Peyer's patch (tissue), 4 donors: ENCODE measurements around the gene BRF1. TPM values are rescaled to one million over a fixed set of nuclear protein-coding genes. Genes with fewer than 3 reads are reported as not detected.

Experiments used
- DNase-seq, 3 donors: peaks; one replicate each; pipeline ENCODE4 v3.0.0-alpha.2; 2017 to 2019
- H3K27ac ChIP-seq, 4 donors: fragments of 200-600 bp; sonication (generic); one replicate each; pipeline ENCODE4 v1.5.1; 2016 to 2019
- H3K27me3 ChIP-seq, 2 donors: fragments of 200-600 bp; sonication (generic); one replicate each; pipeline ENCODE4 v1.5.1; 2019
- H3K36me3 ChIP-seq, 3 donors: fragments of 200-600 bp; sonication (generic); one replicate each; pipeline ENCODE4 v1.5.1; 2016 to 2019
- H3K4me1 ChIP-seq, 4 donors: fragments of 200-600 bp; sonication (generic); one replicate each; pipeline ENCODE4 v1.5.1; 2016 to 2019
- H3K4me3 ChIP-seq, 4 donors: fragments of 200-600 bp; sonication (generic); 1 replicate in 3 of 4; 2 replicates in 1 of 4; pipeline ENCODE4 v1.5.1; 2016 to 2019; ENCODE audit warnings: mild to moderate bottlenecking in 1 of 4
- H3K9me3 ChIP-seq, 4 donors: fragments of 200-600 bp; sonication (generic); one replicate each; pipeline ENCODE4 v1.5.1; 2016 to 2019; ENCODE audit warnings: mild to moderate bottlenecking in 1 of 4
- CTCF ChIP-seq, 6 experiments: fragments of 450-650 bp in 4 of 6; fragments of 200-600 bp in 2 of 6; sonication (generic) in 1 of 6; IDR thresholded peaks; one replicate each; pipeline ENCODE4 v1.5.1; 2017 to 2019; ENCODE audit warnings: antibody characterized with exemption in 6 of 6, mild to moderate bottlenecking in 3 of 6, moderate library complexity in 1 of 6
- POLR2A ChIP-seq, 2 donors: fragments of 450-650 bp; IDR thresholded peaks; one replicate each; pipeline ENCODE4 v1.5.1; 2017; ENCODE audit warnings: antibody characterized with exemption in 2 of 2, mild to moderate bottlenecking in 2 of 2, moderate library complexity in 2 of 2
- total RNA-seq, 4 donors: library from RNA; depleted of rRNA; stranded (reverse); fragments of >200 nt; gene quantifications; one replicate each; pipeline ENCODE4 v1.1.0, GENCODE V29; 2016

Gene BRF1
- 100 to 1,000 TPM in 1 of 4 donors, 10 to 100 TPM in 3; 40.8 to 112 (median 90.3) TPM for total RNA-seq

- Histone ChIP-seq H3K36me3 (no peaks in the 10 kb centered on the region), H3K27me3 (no peaks in the 10 kb centered on the region), H3K27ac (peak within 1 kb of the TSS; percentile 82 to 99 (median 97)), H3K4me1 (peaks cover 0 to 21% (median 2%) of the 10 kb centered on the region in 4 donors), H3K9me3 (no peaks in the 10 kb centered on the region), H3K4me3 (peak within 1 kb of the TSS; percentile 70 to 94 (median 90))
- peak in 2 of 6 experiments; percentile 2 to 28 for TF ChIP-seq CTCF (IDR thresholded peaks at IDR 0.05)
- peak in 1 of 2 donors; percentile 70 for TF ChIP-seq POLR2A (IDR thresholded peaks at IDR 0.05)
- peak; percentile 96 to 99 (median 98) for DNase-seq
Observed at GRCh38 chr14:105300542-105301102, at the start of gene BRF1. BRF1 (minus strand) TSS chr14:105301001; CDS start chr14:105300629, 372 bp downstream.

- Histone ChIP-seq H3K4me1 (peaks cover 0 to 3% (median 0%) of the 10 kb centered on the region in 4 donors), H3K27me3 (no peaks in the 10 kb centered on the region), H3K36me3 (peaks cover 0 to 9% (median 0%) of the 10 kb centered on the region in 3 donors), H3K4me3 (no peak overlapping the region), H3K27ac (no peak overlapping the region), H3K9me3 (no peaks in the 10 kb centered on the region)
- no peak for DNase-seq
- TF ChIP-seq CTCF (IDR thresholded peaks at IDR 0.05): no peak
- no peak for TF ChIP-seq POLR2A (IDR thresholded peaks at IDR 0.05)
Observed at GRCh38 chr14:105349992-105350391, 49.2 kb upstream of the BRF1 start.

GRCh38 chr14:105348945-105349699 is 48.3 kb upstream of the BRF1 start:
- TF ChIP-seq CTCF (IDR thresholded peaks at IDR 0.05) (no peak), POLR2A (IDR thresholded peaks at IDR 0.05) (no peak)
- Histone ChIP-seq H3K9me3 (no peaks in the 10 kb centered on the region), H3K4me1 (peaks cover 0 to 3% (median 0%) of the 10 kb centered on the region in 4 donors), H3K4me3 (no peak overlapping the region), H3K27ac (no peak overlapping the region), H3K27me3 (no peaks in the 10 kb centered on the region), H3K36me3 (peaks cover 0 to 5% (median 0%) of the 10 kb centered on the region in 3 donors)
- DNase-seq: no peak

- no peaks in the 10 kb centered on the region for H3K27me3 ChIP-seq
- peaks cover 0 to 3% (median 0%) of the 10 kb centered on the region in 4 donors for H3K4me1 ChIP-seq
- H3K9me3 ChIP-seq: no peaks in the 10 kb centered on the region
- no peak for DNase-seq
- H3K4me3 ChIP-seq: no peak overlapping the region
- H3K27ac ChIP-seq: no peak overlapping the region
- no peaks in the 10 kb centered on the region for H3K36me3 ChIP-seq
- TF ChIP-seq CTCF (IDR thresholded peaks at IDR 0.05) (no peak), POLR2A (IDR thresholded peaks at IDR 0.05) (no peak)
Observed at GRCh38 chr14:105348169-105348944, 47.6 kb upstream of the BRF1 start.

- no peak overlapping the region for H3K27ac ChIP-seq
- no peak for TF ChIP-seq POLR2A (IDR thresholded peaks at IDR 0.05)
- TF ChIP-seq CTCF (IDR thresholded peaks at IDR 0.05): no peak
Observed at GRCh38 chr14:105347587-105347968, 46.8 kb upstream of the BRF1 start.

More at GRCh38 chr14:105347587-105347968, 46.8 kb upstream of the BRF1 start:
- Histone ChIP-seq H3K4me1 (peaks cover 0 to 3% (median 0%) of the 10 kb centered on the region in 4 donors), H3K9me3 (no peaks in the 10 kb centered on the region), H3K4me3 (no peak overlapping the region), H3K36me3 (no peaks in the 10 kb centered on the region), H3K27me3 (no peaks in the 10 kb centered on the region)
- no peak for DNase-seq
